HepG2 (cell line): ENCODE data around the gene RNF13. TPM values are rescaled to one million over a fixed set of nuclear protein-coding genes. Genes with fewer than 3 reads are reported as not detected.

Experiments
- CBFB ChIP-seq: sonication (generic); formaldehyde crosslinking; IDR thresholded peaks from 2 replicates; pipeline ENCODE4 v1.4.0; 2020; ENCODE audit warnings: missing genetic modification reagents
- ESRRA ChIP-seq: sonication (generic); formaldehyde crosslinking; IDR thresholded peaks from 2 replicates; pipeline ENCODE4 v1.5.1; 2020; ENCODE audit warnings: mild to moderate bottlenecking, low read depth, missing genetic modification reagents
- FOXM1 ChIP-seq: sonication (generic); formaldehyde crosslinking; IDR thresholded peaks from 2 replicates; pipeline ENCODE4 v1.5.0; 2020; ENCODE audit warnings: missing genetic modification reagents
- HOXA3 ChIP-seq: sonication (generic); formaldehyde crosslinking; IDR thresholded peaks from 2 replicates; pipeline ENCODE4 v1.5.0; 2020; ENCODE audit warnings: missing genetic modification reagents
- JDP2 ChIP-seq: sonication (generic); formaldehyde crosslinking; IDR thresholded peaks from 2 replicates; pipeline ENCODE4 v1.8.1; 2022; ENCODE audit warnings: missing genetic modification reagents, borderline replicate concordance
- NFE2 ChIP-seq: sonication (generic); formaldehyde crosslinking; IDR thresholded peaks from 2 replicates; pipeline ENCODE4 v1.4.0; 2020; ENCODE audit warnings: missing genetic modification reagents
- NFYC ChIP-seq: IDR thresholded peaks from 2 replicates; pipeline ENCODE4 v1.6.1; 2016; ENCODE audit warnings: missing genetic modification reagents, missing compliant biosample characterization
- RAD51 ChIP-seq: fragments of 450-650 bp; IDR thresholded peaks from 2 replicates; pipeline ENCODE4 v1.6.1; 2016; ENCODE audit warnings: borderline replicate concordance
- REPIN1 ChIP-seq: sonication (generic); formaldehyde crosslinking; IDR thresholded peaks from 2 replicates; pipeline ENCODE4 v1.8.0; 2022; ENCODE audit warnings: missing genetic modification reagents, low read depth, mild to moderate bottlenecking, borderline replicate concordance
- RXRA ChIP-seq: sonication (generic); formaldehyde crosslinking; IDR thresholded peaks from 2 replicates; pipeline ENCODE4 v1.5.1; 2020; ENCODE audit warnings: missing genetic modification reagents
- SRF ChIP-seq: IDR thresholded peaks from 2 replicates; pipeline ENCODE4 v1.6.1; 2011; ENCODE audit warnings: mild to moderate bottlenecking, low read depth, low read length, moderate library complexity
- ZFYVE20 ChIP-seq: sonication (generic); formaldehyde crosslinking; IDR thresholded peaks from 2 replicates; pipeline ENCODE4 v1.8.0; 2023; ENCODE audit warnings: low read depth, mild to moderate bottlenecking, moderate library complexity, missing genetic modification reagents, borderline replicate concordance
- ZNF121 ChIP-seq: sonication (generic); formaldehyde crosslinking; IDR thresholded peaks from 2 replicates; pipeline ENCODE4 v1.5.0; 2020; ENCODE audit warnings: mild to moderate bottlenecking, missing genetic modification reagents
- ZNF207 ChIP-seq: fragments of 450-650 bp; IDR thresholded peaks from 2 replicates; pipeline ENCODE4 v1.6.1; 2016; ENCODE audit warnings: antibody characterized with exemption, borderline replicate concordance
- ZNF30 ChIP-seq: sonication (generic); formaldehyde crosslinking; IDR thresholded peaks from 2 replicates; pipeline ENCODE4 v1.5.0; 2020; ENCODE audit warnings: mild to moderate bottlenecking, missing genetic modification reagents
- ZNF501 ChIP-seq: sonication (generic); formaldehyde crosslinking; IDR thresholded peaks from 2 replicates; pipeline ENCODE4 v1.5.1; 2020; ENCODE audit warnings: mild to moderate bottlenecking, moderate library complexity, missing genetic modification reagents
- ZNF607 ChIP-seq: sonication (generic); formaldehyde crosslinking; IDR thresholded peaks from 2 replicates; pipeline ENCODE4 v1.5.1; 2020; ENCODE audit warnings: missing genetic modification reagents, mild to moderate bottlenecking, borderline replicate concordance
- ZNF747 ChIP-seq: sonication (generic); formaldehyde crosslinking; IDR thresholded peaks from 2 replicates; pipeline ENCODE4 v1.8.1; 2023; ENCODE audit warnings: missing genetic modification reagents, mild to moderate bottlenecking, borderline replicate concordance
- polyA plus RNA-seq, 8 experiments: library from polyadenylated mRNA; depleted of rRNA in 3 of 8; stranded (reverse) in 7 of 8; unstranded in 1 of 8; fragments of >200 nt; fragmentation: Illumina TruSeq in 4 of 8; extraction: Trizol in 4 of 8; gene quantifications; 2 replicates each; pipeline versions ENCODE4 v1.2.1 to v1.2.3, GENCODE V29; 2011 to 2016; ENCODE audit warnings: low read depth in 4 of 8, missing spikeins in 1 of 8, mixed read lengths in 1 of 8; ENCODE audit not compliant: insufficient read depth in 1 of 8
- total RNA-seq, 5 experiments: library from RNA; depleted of rRNA; stranded (reverse); fragments of >200 nt; fragmentation: Illumina TruSeq; extraction: Trizol; gene quantifications; 2 replicates each; pipeline ENCODE4 v1.2.3, GENCODE V29; 2016; ENCODE audit warnings: low read depth in 1 of 5
- TF ChIP-seq, protein P1 (sequence below): sonication (generic); formaldehyde crosslinking; IDR thresholded peaks from 2 replicates; pipeline ENCODE4 v1.4.0; 2020; ENCODE audit warnings: missing genetic modification reagents
- TF ChIP-seq, protein P2 (sequence below): sonication (generic); formaldehyde crosslinking; IDR thresholded peaks from 2 replicates; pipeline ENCODE4 v1.5.1; 2020; ENCODE audit warnings: mild to moderate bottlenecking, missing genetic modification reagents, borderline replicate concordance
- TF ChIP-seq, protein P3 (sequence below): sonication (generic); formaldehyde crosslinking; IDR thresholded peaks from 2 replicates; pipeline ENCODE4 v1.8.0; 2022; ENCODE audit warnings: low read depth, missing genetic modification reagents
- TF ChIP-seq, protein P4 (sequence below): sonication (generic); formaldehyde crosslinking; IDR thresholded peaks from 2 replicates; pipeline ENCODE4 v1.9.0; 2021; ENCODE audit warnings: missing genetic modification reagents, borderline replicate concordance
- TF ChIP-seq, protein P5 (sequence below): sonication (generic); formaldehyde crosslinking; IDR thresholded peaks from 2 replicates; pipeline ENCODE4 v1.5.1; 2020; ENCODE audit warnings: mild to moderate bottlenecking, moderate library complexity, missing genetic modification reagents

Gene RNF13
- total and polyA plus RNA-seq, 2 of the 13 experiments (the other 11 are each of a cell fraction or from before 2014, with no cell fraction given): 39.8 to 46.0 TPM

DNA sequence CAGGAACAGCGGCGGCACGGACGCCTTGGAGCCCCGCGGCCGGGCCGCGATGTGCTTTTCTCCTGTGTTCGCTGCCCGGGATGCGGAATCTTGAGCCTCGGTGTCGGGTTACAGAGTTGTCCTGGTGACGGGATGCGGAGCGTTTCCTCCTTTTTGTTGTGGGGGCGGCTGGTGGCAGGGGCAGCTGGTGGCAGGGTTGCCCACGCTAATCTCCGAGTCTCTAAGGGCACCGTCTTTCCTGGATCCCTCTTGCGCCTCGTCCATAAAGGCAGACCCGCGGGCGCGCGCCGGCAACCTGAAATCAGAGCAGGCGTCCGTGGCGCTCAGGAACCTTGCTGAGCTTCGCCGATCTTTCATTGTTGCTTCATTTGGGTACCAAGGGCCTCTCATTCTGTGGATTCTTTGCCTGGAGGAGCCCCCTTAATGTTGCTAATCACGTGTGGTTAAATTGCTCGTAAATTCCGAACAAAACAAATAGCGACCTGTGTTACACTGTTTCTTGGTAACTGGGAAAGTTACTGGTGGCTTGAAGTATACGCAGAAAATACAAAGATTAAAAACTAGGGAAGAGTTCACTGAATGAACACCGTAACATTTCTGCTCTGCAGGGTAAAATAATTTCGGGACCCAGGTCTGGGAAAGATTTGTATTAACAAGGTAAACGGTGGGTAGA is 158.5 kb downstream of the RNF13 start (continued):
- TF ChIP-seq, protein P1, sequence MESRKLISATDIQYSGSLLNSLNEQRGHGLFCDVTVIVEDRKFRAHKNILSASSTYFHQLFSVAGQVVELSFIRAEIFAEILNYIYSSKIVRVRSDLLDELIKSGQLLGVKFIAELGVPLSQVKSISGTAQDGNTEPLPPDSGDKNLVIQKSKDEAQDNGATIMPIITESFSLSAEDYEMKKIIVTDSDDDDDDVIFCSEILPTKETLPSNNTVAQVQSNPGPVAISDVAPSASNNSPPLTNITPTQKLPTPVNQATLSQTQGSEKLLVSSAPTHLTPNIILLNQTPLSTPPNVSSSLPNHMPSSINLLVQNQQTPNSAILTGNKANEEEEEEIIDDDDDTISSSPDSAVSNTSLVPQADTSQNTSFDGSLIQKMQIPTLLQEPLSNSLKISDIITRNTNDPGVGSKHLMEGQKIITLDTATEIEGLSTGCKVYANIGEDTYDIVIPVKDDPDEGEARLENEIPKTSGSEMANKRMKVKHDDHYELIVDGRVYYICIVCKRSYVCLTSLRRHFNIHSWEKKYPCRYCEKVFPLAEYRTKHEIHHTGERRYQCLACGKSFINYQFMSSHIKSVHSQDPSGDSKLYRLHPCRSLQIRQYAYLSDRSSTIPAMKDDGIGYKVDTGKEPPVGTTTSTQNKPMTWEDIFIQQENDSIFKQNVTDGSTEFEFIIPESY (CRISPR knock-in tag): no peak
- TF ChIP-seq ZFYVE20 (CRISPR knock-in tag) (no peak), RAD51 (no peak), ZNF30 (CRISPR knock-in tag) (no peak), SRF (no peak), HOXA3 (no peak), ZNF121 (no peak), ZNF607 (CRISPR knock-in tag) (no peak), ZNF207 (no peak), NFYC (CRISPR knock-in tag) (no peak), FOXM1 (CRISPR knock-in tag) (no peak), NFE2 (CRISPR knock-in tag) (no peak), RXRA (CRISPR knock-in tag) (no peak), ZNF747 (CRISPR knock-in tag) (peak; percentile 24; the same call in 1 of the 2 replicates), CBFB (CRISPR knock-in tag) (no peak; the same call in 1 of the 2 replicates), ESRRA (CRISPR knock-in tag) (no peak), ZNF501 (CRISPR knock-in tag) (no peak; the same call in none of the 2 replicates), JDP2 (peak; percentile 15; the same call in 1 of the 2 replicates), REPIN1 (CRISPR knock-in tag) (no peak)
- TF ChIP-seq, protein P2, sequence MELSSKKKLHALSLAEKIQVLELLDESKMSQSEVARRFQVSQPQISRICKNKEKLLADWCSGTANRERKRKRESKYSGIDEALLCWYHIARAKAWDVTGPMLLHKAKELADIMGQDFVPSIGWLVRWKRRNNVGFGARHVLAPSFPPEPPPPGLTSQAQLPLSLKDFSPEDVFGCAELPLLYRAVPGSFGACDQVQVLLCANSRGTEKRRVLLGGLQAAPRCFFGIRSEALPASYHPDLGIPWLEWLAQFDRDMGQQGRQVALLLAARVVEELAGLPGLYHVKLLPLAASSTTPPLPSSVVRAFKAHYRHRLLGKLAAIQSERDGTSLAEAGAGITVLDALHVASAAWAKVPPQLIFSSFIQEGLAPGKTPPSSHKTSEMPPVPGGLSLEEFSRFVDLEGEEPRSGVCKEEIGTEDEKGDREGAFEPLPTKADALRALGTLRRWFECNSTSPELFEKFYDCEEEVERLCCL: no peak
- TF ChIP-seq, protein P3, sequence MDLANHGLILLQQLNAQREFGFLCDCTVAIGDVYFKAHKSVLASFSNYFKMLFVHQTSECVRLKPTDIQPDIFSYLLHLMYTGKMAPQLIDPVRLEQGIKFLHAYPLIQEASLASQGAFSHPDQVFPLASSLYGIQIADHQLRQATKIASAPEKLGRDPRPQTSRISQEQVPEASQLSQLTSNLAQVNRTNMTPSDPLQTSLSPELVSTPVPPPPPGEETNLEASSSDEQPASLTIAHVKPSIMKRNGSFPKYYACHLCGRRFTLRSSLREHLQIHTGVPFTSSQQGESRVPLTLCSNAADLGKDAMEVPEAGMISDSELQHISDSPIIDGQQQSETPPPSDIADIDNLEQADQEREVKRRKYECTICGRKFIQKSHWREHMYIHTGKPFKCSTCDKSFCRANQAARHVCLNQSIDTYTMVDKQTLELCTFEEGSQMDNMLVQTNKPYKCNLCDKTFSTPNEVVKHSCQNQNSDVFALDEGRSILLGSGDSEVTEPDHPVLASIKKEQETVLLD (CRISPR knock-in tag): 0 out of 2 replicates have a peak, but pooled peaks have one; percentile 20
- TF ChIP-seq, protein P4, sequence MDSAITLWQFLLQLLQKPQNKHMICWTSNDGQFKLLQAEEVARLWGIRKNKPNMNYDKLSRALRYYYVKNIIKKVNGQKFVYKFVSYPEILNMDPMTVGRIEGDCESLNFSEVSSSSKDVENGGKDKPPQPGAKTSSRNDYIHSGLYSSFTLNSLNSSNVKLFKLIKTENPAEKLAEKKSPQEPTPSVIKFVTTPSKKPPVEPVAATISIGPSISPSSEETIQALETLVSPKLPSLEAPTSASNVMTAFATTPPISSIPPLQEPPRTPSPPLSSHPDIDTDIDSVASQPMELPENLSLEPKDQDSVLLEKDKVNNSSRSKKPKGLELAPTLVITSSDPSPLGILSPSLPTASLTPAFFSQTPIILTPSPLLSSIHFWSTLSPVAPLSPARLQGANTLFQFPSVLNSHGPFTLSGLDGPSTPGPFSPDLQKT (CRISPR knock-in tag): no peak
- TF ChIP-seq, protein P5, sequence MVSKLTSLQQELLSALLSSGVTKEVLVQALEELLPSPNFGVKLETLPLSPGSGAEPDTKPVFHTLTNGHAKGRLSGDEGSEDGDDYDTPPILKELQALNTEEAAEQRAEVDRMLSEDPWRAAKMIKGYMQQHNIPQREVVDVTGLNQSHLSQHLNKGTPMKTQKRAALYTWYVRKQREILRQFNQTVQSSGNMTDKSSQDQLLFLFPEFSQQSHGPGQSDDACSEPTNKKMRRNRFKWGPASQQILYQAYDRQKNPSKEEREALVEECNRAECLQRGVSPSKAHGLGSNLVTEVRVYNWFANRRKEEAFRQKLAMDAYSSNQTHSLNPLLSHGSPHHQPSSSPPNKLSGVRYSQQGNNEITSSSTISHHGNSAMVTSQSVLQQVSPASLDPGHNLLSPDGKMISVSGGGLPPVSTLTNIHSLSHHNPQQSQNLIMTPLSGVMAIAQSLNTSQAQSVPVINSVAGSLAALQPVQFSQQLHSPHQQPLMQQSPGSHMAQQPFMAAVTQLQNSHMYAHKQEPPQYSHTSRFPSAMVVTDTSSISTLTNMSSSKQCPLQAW (CRISPR knock-in tag): peak; percentile 51; the same call in 1 of the 2 replicates
